Amniotic epithelial cell (primary cell): Measurements from ENCODE around the gene ATP8A2.

Experiments
- DNase-seq: peaks from one replicate; pipeline ENCODE4 v3.0.0-alpha.2; 2010; ENCODE audit warnings: low read depth

The ATP8A2 gene

DNA sequence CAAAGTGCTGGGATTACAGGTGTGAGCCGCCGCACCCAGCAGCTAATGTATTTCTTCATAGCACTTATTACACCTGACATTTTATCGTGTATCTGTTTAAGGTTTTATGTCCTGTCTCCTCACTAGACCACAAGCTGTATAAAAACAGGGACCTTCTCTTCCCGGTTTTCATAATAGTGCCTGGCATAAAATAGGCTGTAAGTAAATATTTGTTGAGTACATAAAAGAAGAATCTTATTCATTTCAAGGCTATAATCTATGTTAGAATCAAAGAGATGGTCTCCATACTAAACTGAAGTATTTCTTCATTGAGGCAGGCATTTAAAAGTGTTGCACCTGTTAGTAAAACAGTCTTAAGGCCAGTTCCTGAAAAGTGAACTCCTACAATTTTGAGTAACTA lies 486.1 kb downstream of the ATP8A2 start:
- DNase-seq: no peak

DNA sequence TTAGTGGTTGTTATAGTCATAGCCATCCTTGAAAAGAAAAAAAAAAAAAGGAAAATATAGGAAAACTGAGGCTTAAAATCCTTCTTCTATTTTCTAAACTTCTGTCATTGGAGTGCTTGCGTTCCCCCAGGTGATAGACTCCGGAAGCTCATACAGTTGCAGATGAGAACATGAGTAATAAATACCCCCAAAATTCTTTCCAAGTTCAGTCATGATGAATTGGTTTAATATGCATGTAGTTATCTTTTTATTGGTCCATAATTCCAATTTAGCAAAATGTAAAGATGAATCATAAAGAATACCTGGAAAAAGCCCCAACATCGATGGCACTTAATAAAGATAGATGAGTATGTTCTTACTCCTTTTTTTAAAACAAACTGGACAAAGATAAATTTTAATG lies 487.8 kb downstream of the ATP8A2 start:
- no peak for DNase-seq

DNA sequence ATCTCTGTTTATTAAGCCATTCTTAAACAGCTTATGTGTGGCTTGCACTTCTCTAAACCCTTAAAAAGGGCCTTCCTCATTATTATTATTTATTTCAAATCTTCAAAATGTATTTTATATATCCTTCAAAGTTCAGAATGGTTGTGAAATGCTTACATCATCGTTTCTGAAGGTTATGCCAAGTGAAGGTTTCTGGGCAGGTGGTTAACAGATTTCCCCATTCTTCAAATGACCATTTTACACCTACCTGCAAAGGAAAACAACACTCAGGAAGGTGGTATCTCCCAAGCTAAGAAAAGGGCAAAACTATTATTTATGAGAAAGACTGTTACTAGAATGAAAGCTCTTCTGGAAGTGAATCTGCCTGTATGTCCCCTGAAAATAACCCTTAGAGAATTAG lies 488.5 kb downstream of the ATP8A2 start:
- no peak for DNase-seq

DNA sequence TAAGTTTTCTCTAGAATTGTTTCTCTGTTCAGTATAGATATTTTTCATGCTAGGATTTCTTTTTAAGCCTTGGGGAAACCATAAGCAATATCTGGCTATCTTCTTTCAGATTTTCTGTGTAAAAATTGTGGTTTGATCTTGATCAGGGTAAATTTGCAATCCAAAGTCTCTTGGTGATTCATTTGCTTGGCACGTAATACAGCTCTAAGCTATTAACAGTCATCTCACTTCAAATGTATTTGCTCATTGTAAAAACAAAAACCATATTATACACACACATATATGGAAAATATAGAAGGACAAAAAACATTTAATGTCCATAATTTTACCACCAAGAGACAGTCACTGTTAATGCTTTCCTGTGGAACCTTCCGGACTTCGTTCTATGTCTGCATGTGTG lies 489.1 kb downstream of the ATP8A2 start:
- DNase-seq: peak; percentile 6

DNA sequence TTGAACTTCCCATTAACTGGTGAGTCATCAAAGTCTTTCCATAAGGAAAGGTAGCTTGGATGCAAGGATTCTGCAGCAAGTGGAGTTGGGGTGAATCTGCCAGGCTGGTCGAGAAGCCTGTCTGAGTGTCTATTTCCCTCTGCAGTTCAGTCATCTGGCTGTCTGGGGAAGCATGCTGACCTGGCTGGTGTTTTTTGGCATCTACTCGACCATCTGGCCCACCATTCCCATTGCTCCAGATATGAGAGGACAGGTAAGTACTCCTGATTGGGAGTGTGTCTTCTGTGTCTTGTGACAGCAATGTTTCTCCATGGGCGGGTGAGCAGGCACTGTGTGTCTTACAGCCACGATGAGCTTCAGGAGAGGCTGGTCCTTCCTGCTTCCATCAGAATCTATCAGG lies 490.4 kb downstream of the ATP8A2 start:
- DNase-seq: no peak

DNA sequence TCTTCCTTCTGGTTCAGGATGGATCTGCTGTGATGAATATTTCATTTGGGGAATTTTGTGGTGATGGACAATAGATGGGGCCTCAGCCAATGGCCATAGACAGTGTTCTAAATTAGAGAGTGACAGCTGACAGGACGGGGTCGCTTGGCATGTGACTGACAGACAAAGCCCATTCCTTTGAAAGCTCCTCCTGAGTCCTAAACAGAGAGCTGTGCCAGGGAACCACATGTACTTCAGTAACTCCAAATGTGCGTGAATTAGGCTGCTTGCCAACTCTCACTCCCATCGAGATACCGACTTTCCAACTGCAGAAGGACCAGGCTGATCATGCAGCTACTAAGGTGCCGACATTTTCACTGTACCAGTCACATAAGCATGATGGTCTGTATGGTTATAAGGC lies 492.3 kb downstream of the ATP8A2 start:
- no peak for DNase-seq

DNA sequence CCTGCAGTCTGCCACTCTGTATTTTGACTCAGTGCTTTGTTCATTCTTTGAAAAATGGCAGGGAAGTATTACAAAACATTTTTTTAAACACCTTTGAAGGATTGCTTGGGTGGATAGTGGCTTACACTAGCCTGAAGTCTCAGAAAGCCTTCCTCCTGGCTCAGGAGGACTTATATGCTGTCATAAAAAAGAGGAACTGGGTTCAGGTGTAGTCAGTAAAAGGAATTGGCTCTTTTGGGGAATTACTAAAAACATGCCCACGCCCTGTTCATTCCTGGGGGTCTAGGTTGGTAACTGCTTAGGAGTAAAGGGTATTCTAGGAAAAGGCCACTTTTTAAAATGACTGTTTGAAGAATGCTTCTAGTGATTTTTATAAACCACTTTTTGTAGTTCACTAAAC lies 493.2 kb downstream of the ATP8A2 start:
- no peak for DNase-seq

DNA sequence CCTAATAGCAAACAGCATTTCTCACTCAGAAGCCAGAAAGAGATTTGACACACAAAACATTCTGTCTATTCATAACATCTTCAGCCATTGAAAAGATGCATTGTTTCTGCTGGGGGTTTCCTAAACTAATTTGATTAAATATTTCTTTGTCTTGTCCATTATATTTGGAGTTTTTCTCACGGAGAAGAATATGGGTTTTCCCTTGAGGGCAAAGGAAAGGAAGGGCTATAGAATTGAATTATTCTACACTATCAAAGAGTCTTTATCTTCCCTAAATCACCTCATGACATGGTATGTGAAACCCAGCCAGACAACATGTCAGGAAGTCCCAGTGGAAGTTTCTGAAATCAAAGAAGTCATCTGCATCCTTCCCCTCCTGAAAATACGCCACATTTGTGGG lies 493.6 kb downstream of the ATP8A2 start:
- no peak for DNase-seq

DNA sequence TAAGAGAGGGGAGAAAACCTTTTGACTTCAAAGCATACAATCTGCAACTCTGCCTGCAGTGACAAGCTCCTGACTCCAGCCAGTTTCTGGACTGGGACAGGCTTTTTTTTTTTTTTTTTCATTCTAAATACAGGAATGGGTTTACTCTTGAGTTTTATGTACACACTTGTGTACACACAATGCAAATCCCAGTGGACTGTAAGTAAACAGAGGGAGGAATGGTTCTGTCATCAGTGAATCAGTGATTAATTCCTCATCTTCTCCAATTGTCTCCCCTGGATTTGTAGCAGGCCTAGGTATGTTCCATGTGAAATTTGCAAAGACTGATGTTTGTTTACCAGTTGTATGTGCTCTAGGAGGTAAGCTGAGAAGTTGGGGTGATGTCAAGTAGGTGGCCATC lies 495.3 kb downstream of the ATP8A2 start:
- no peak for DNase-seq

DNA sequence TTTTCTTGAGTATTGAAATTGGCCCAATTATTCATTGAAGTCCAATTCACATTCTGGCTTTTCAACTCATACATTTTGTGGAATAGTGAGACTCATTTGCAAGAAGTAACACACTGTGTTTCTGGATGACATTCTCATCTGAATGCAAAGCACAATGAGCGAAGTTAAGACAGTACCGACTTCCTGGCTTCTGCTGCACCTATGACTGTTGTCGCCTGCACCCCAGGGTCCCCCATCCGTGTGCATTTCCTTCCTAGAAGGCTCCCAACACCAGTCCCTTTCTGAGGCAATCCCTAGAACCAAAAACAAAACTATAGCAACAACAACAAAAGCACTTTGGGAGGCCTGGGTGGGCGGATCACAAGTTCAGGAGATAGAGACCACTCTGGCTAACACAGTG lies 496.7 kb downstream of the ATP8A2 start:
- no peak for DNase-seq

DNA sequence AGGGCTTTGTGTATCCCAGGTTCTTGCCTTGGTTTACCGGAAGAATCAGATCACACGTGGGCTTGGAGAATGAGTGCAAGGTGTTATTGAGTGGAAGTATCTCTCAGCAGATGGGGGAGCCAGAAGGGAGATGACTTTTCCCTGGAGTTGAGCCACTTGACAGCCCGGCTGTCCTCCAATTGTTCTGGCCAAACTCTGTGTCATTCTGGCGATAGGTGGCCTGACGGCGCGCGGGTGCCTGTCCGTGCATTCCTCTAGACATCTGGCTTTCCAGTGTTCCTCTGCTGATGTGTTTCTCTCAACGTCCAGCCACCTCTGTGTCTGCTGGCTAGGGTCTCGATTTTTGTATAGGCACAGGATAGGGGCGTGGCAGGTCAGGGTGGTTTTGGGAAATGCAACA lies 498.2 kb downstream of the ATP8A2 start:
- DNase-seq: no peak

DNA sequence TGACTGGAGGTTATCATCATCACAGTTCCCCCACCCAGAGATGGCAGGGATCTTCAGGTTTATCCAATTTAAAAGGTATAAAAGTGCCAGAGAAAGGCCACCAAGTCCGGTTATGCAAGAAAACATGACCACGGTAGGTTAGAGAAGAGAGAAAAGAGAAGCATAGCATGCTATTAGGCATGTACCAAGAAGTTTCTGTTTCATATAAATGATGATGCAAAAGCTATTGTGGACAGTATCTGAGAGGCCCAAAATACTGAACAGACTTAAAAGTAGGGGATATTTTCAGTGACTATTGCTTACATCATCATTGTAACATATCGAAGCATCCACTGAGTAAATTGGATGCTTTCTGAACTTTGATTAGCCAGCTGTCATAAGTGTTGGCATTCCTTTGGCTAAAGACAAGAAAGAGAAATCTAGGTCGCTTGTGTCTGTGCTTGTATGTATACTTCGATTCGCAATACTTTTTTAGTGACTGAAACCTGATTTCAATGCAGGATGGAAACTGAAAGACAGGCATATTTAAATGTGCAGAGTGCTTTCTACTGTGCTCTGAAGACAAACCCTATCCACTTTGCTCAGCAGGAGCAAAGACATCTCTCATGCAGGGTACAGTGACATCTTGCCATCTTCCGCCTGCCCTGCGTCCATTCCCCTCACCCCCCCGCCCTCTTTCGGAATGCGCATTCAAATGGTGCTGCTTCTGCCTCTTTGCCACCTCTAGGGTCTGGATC lies 499.8 kb downstream of the ATP8A2 start:
- no peak for DNase-seq

DNA sequence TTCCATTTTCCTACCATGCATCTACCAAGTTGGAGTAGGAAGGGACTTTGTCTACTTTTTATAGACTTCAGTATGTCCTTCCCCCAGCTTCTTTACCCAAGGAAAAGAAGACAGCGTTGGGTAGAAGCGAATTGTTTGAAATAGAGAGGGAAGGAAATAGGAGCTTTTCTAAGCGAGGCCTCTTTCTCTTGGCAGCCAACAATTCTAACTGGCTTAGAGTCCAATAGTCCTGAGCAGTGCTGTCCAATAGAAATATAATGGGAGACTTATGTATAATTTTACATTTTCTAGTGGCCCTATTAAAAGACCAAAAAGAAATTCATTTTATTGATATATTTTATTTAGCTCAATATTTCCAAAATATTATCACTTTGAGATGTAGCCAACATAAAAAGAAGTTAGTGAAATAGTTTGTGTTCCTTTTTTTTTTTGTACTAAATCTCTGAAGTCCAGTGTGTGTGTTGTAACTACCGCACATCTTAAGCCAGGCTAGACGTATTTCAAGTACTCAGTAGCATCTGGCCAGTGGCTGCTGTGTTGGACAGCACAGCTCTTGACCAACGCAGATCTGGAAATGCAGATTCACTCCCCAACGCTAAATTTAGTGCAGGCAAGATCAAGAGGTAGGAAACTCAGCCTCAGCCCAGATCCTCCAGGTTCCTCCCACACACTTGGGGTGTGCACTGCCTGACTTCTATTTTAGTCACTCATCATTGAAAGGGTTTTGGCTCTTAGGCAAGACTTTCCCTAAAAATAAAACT lies 500.9 kb downstream of the ATP8A2 start:
- DNase-seq: peak; percentile 31

DNA sequence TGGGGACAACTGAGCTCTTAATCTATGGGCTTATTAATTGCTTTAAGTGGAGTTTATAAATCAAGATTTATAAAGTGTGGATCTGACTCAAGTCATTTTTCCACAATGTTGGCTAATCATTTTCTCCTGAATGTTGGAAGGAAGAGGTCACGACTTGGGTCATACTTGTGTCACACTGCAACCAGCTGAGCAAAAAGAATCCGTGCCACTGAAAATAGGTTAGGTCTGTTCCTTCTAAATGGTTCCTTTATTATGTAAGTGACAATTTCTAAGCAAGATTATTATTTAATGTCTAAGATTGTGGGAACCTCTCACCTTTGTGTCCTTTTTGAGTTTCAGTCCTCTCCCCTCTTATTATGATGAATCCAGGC lies 501.5 kb downstream of the ATP8A2 start:
- no peak for DNase-seq

DNA sequence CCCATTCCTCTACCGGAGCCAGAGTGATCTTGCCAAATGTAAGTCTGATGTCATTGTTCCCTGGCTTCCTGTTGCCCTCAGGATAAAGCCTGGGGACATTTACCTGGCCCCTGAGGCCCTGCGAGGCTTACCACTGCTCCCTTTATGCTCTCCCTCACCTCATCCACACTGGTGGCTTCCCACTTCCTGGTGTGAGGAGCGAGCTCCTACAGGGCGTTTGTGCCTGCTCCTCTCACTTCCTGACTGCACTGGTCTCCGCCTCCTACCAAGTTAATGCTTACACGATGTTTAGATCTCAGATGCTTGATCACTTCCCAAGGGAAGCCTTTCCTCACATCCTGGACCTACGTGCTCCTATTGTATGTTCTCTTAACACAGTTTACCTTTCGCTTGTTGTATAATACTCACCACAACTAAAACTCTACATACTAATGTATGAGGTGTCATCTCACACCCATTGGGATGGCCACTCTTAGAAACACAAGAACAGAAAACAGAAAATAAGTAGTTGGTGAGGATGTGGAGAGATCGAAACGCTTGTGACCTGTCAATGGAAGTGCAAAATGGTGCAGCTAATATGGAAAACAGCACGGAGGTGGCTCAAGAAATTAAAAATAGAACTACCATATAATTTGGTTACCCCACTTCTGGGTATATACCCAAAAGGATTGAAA lies 502.4 kb downstream of the ATP8A2 start:
- DNase-seq: no peak

DNA sequence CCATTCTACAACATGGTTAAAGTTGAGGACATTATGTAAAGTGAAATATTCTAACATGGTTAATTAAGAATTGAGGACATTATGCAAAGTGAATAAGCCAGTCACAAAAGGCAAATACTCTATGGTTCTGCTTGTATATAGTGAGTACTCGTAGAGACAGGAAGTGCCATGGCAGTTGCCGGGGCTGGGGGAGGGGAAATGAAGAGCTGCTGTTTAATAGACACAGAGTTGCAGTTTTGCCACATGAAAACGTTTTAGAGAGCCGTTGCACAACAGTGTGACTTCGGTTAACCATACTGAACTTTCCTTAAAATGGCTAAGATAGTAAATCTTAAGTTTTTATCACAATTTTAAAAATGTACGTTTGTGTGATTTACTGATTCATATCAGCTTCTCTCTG lies 503.1 kb downstream of the ATP8A2 start:
- no peak for DNase-seq

DNA sequence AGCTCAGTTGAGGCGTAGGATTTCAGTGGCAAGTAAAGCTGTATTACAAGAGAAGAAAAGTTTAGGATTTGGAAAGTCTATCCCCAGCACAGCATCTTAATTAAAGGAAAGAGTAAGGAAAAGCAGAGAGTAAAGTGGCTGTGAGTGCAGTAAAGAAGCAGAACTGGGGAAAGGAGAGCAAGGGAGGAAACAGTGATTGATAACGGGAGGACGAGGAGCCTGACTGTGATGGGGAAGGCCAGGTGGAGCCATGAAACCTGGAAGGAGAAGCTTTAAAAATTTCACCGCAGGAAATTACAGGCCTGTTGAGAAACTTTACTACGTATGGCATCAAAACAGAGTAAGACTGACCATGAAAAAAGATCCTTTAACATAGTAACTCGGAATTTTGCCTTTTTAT lies 504.5 kb downstream of the ATP8A2 start:
- no peak for DNase-seq

DNA sequence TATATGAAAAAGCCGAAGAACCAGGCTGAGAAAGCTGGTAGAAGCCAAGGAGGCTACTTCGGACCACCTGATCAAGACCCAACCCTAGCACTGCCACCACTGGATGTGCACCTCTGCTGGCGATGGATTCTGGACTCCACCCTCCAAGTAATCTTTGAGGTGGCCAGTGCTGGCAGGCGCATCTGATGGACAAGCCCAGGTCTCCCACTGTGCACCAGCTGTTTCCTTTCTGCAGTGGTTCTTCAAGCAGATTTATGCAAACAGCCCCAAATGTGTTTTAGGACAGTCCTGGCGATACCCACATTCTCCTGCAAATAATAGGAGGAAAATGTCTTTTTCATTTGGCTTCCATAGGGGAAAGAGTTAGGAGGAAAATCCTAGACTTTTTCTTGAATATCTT lies 507.7 kb downstream of the ATP8A2 start:
- no peak for DNase-seq

DNA sequence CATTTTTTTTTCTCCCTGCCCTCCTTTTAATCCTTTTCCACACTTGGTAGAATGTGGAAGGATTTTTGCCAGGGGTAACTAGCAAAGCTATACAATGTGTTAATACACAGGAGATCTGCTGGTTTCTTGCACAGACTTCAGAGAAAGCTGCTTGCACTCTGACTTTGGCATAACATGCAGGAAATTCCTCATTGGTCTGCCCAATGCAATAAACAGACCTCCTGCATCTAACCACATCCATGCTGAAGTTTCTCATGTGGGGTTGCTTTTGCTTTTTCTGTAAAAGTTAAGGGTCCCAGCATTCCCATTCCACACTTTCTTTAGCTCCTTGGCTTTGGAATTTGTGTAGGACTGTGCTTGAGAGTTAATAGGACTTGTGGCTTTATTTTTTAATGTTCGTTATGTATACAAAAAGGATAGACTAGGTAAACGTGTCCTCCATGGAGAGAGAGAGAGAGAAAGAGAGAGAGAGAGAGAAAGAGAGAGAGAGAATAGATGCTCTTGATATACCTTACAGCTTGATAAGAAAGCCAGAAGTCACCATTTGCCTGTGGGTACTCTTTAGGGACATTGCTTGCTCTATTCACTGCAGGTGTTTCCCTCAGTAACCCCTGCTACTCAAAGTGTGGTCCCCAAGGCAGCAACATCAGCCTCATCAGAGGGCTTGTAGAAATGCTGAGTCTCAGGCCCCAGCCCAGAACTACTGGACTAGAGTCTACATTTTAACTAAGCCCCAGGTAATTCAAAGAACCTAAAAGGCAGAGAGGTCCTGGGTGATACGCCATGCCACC lies 509.6 kb downstream of the ATP8A2 start:
- peak; percentile 10 for DNase-seq

DNA sequence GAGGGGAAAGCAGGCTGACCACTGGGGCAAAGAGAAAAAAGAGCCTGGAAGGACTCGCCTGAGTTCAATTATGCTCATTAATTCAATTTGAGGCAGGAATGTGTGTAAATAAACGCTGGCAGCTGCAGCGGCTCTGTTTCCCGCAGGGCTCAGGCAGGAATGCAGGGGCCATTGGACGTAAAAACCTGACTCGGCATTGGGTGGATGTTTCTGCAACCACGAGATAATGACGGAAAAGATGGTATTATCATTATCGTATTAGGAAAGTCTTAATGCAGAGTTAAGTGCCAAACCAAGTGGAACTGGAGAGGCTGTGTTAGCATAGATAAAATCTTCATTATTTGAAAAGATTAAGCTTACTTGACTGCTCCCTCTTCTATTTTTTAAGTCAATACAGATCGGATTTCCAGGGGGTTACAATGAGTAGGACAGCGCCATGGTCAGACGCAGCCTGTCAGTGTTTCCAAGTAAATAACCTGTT lies 510.2 kb downstream of the ATP8A2 start:
- DNase-seq: peak; percentile 40

DNA sequence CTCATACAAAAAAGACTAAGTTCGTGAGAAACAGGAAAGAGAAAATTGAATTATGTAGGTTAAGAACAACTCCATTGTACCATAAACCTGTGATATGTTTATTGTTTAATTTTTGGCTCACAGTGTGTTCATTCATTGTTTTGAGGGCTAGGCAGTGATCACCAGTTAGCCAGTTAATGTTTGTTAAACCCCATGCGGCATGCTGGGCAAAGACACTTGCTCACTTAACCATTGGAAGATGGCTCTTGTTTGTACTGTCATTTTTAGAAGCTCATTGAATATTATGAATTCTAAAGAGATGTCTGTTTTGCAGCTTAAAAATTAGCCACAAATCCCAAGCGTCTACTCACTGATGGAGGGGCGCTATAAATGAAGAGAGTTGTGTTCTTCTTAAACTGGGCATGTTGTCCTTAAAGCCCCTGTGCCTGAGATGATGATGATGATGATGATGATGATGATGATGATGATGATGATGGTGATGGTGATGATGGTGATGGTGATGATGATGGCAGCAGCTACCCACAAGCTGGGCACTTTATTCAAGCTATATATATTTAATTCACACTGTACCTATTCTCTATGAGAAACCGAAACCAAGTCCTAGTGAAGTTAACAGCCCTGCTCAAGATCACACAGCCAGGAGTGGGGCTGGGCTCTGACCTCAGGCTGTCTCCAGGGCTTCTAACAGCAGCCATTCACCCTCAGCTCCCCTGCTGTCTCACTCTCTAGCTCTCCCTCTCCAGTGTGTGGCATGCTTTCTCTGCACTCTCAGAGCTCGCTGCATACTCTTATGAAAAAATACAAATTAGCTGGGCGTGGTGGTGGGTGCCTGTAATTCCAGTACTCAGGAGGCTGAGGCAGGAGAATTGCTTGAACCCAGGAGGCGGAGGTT lies 510.9 kb downstream of the ATP8A2 start:
- no peak for DNase-seq
